HCT116 (cell line): ENCODE results near the gene CHCT1.
"Not testable (repeated sequence)": the region's sequence is repeated elsewhere in the genome, so short reads cannot be mapped to it uniquely, and the experiment has no call there.

Source experiments
- EZH2 ChIP-seq: fragments of 200-600 bp; sonication (generic); IDR thresholded peaks from 2 replicates; pipeline ENCODE4 v1.6.1; 2017; ENCODE audit warnings: antibody characterized with exemption, mixed run types
- JUND ChIP-seq: IDR thresholded peaks from 2 replicates; pipeline ENCODE4 v1.6.1; 2012
- POLR2A ChIP-seq: IDR thresholded peaks from 2 replicates; pipeline ENCODE4 v1.7.0; 2011; ENCODE audit warnings: borderline replicate concordance; ENCODE audit not compliant: insufficient read depth, insufficient read length; ENCODE audit errors: extremely low read depth
- POLR2AphosphoS5 ChIP-seq: IDR thresholded peaks from 2 replicates; pipeline ENCODE4 v1.6.1; 2011; ENCODE audit warnings: mild to moderate bottlenecking, low read depth, low read length, moderate library complexity
- SP1 ChIP-seq: IDR thresholded peaks from 2 replicates; pipeline ENCODE4 v1.6.1; 2012; ENCODE audit warnings: low read depth
- SRF ChIP-seq: IDR thresholded peaks from 2 replicates; pipeline ENCODE4 v1.6.1; 2012; ENCODE audit warnings: low read depth
- YY1 ChIP-seq: IDR thresholded peaks from 2 replicates; pipeline ENCODE4 v1.6.1; 2011; ENCODE audit warnings: low read length, low read depth, moderate library complexity, mild to moderate bottlenecking; ENCODE audit not compliant: insufficient replicate concordance; ENCODE audit errors: extremely low read depth
- TF ChIP-seq, protein P1 (sequence below), 3 experiments: fragments of 200-600 bp in 1 of 3; sonication (generic) in 1 of 3; IDR thresholded peaks in 2 of 3; conservative IDR thresholded peaks in 1 of 3; 2 replicates each; pipeline ENCODE4 v1.5.1; 2012 to 2017; ENCODE audit warnings: low read depth in 2 of 3, low read length in 2 of 3, antibody characterized with exemption in 1 of 3, borderline replicate concordance in 1 of 3, control low read depth in 1 of 3, mild to moderate bottlenecking in 1 of 3, mixed read lengths in 1 of 3, mixed run types in 1 of 3, moderate library complexity in 1 of 3; ENCODE audit not compliant: insufficient read depth in 1 of 3
- TF ChIP-seq, protein P2 (sequence below): IDR thresholded peaks from 2 replicates; pipeline ENCODE4 v1.6.1; 2012; ENCODE audit warnings: low read depth
- TF ChIP-seq, protein P3 (sequence below): IDR thresholded peaks from 2 replicates; pipeline ENCODE4 v1.6.1; 2012

DNA sequence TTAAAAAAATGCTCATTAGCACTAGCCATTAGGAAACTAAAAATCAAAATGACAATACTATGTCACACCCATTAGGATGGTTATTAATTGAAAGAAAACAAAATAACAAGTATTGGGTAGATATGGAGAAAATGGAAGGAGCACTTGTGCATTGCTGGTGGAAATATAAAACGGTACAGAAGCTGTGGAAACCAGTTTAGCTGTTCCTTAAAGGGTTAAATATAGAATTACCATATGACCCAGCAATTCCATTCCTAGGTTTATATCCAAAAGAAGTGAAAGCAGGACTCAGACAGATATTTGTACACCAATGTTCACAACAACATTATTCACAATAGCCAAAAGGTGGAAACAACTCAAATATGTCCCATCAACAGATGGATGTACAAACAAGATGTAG is 44.1 kb upstream of the CHCT1 start:
- TF ChIP-seq SRF, POLR2AphosphoS5, SP1, POLR2A, EZH2, YY1, JUND: not testable (repeated sequence)
- TF ChIP-seq, protein P1, sequence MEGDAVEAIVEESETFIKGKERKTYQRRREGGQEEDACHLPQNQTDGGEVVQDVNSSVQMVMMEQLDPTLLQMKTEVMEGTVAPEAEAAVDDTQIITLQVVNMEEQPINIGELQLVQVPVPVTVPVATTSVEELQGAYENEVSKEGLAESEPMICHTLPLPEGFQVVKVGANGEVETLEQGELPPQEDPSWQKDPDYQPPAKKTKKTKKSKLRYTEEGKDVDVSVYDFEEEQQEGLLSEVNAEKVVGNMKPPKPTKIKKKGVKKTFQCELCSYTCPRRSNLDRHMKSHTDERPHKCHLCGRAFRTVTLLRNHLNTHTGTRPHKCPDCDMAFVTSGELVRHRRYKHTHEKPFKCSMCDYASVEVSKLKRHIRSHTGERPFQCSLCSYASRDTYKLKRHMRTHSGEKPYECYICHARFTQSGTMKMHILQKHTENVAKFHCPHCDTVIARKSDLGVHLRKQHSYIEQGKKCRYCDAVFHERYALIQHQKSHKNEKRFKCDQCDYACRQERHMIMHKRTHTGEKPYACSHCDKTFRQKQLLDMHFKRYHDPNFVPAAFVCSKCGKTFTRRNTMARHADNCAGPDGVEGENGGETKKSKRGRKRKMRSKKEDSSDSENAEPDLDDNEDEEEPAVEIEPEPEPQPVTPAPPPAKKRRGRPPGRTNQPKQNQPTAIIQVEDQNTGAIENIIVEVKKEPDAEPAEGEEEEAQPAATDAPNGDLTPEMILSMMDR (IDR thresholded peaks at IDR 0.05 in 2 of 3, conservative IDR thresholded peaks at IDR 0.05 in 1 of 3; ENCODE audit: borderline replicate concordance in 1 of 3, insufficient read depth in 1 of 3, low read depth in 2 of 3, low read length in 2 of 3) = not testable (repeated sequence)
- TF ChIP-seq, protein P2, sequence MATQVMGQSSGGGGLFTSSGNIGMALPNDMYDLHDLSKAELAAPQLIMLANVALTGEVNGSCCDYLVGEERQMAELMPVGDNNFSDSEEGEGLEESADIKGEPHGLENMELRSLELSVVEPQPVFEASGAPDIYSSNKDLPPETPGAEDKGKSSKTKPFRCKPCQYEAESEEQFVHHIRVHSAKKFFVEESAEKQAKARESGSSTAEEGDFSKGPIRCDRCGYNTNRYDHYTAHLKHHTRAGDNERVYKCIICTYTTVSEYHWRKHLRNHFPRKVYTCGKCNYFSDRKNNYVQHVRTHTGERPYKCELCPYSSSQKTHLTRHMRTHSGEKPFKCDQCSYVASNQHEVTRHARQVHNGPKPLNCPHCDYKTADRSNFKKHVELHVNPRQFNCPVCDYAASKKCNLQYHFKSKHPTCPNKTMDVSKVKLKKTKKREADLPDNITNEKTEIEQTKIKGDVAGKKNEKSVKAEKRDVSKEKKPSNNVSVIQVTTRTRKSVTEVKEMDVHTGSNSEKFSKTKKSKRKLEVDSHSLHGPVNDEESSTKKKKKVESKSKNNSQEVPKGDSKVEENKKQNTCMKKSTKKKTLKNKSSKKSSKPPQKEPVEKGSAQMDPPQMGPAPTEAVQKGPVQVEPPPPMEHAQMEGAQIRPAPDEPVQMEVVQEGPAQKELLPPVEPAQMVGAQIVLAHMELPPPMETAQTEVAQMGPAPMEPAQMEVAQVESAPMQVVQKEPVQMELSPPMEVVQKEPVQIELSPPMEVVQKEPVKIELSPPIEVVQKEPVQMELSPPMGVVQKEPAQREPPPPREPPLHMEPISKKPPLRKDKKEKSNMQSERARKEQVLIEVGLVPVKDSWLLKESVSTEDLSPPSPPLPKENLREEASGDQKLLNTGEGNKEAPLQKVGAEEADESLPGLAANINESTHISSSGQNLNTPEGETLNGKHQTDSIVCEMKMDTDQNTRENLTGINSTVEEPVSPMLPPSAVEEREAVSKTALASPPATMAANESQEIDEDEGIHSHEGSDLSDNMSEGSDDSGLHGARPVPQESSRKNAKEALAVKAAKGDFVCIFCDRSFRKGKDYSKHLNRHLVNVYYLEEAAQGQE = not testable (repeated sequence)
- TF ChIP-seq, protein P3, sequence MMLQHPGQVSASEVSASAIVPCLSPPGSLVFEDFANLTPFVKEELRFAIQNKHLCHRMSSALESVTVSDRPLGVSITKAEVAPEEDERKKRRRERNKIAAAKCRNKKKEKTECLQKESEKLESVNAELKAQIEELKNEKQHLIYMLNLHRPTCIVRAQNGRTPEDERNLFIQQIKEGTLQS = not testable (repeated sequence)
